ENCODE results near the gene AQP6. TPM values are rescaled to one million over a fixed set of nuclear protein-coding genes. Genes with fewer than 3 reads are reported as not detected.

The AQP6 gene
- total and polyA plus RNA-seq, 2 experiments from 2014 or later: 0.23 TPM; not detected in 1

DNA sequence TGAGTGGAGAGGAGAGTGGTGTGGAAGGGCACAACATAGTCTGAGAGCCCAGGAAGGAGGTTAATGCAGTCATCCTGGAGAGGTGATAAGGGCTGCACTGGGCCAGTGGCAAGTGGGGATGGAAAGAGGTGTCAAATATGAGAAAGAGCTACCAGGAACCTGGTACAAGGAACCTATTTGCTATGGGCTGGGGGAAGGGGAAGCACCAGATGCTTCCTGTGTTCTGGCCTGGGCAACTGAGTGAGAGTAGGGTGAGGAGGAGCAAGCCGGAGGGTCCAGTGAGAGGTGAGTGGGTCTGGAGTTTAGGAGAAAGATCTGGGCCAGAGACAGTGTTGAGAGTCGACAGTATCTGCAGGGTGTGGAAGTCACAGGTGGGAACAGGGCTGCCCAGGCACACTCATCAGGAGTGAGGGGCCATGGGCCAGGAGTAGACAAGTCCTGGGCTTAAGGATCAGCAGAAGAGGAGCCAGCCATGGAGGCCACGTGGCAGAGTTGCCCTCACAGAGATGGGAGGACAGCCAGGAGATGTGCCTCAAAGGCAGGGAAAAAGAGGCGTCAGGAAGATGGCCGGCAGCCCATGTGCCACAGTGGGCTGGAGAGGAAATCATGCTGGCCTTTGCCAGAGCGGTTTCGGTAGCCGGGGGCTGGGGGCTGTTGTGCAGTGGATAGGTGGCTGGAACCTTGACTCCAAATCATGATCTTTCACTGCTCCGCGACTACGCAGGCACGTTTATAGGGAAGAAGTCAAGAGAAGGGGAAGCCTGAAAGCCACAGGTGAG, 2.9 kb upstream of the AQP6 start:
- H3K9me3 ChIP-seq (ENCODE audit: low read depth): no peaks in the 10 kb centered on the region
- 91% methylated on average over 12 of the region's 12 CpGs for WGBS (ENCODE audit: low lambda C conversion rate, missing lambda C conversion rate)
- no peaks in the 10 kb centered on the region for H3K9me2 ChIP-seq (replicated peaks; ENCODE audit: insufficient read depth)
- no peaks in the 10 kb centered on the region for H4K20me1 ChIP-seq (ENCODE audit: insufficient read depth, poor library complexity, severe bottlenecking)
- TF ChIP-seq EZH2 (IDR thresholded peaks at IDR 0.05; ENCODE audit: borderline replicate concordance) (no peak), EZH2phosphoT487 (IDR thresholded peaks at IDR 0.05; ENCODE audit: low read depth, severe bottlenecking, unreplicated experiment) (no peak)
- TF ChIP-seq, protein P1, sequence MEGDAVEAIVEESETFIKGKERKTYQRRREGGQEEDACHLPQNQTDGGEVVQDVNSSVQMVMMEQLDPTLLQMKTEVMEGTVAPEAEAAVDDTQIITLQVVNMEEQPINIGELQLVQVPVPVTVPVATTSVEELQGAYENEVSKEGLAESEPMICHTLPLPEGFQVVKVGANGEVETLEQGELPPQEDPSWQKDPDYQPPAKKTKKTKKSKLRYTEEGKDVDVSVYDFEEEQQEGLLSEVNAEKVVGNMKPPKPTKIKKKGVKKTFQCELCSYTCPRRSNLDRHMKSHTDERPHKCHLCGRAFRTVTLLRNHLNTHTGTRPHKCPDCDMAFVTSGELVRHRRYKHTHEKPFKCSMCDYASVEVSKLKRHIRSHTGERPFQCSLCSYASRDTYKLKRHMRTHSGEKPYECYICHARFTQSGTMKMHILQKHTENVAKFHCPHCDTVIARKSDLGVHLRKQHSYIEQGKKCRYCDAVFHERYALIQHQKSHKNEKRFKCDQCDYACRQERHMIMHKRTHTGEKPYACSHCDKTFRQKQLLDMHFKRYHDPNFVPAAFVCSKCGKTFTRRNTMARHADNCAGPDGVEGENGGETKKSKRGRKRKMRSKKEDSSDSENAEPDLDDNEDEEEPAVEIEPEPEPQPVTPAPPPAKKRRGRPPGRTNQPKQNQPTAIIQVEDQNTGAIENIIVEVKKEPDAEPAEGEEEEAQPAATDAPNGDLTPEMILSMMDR (IDR thresholded peaks at IDR 0.05; ENCODE audit: poor library complexity): no peak
- peaks cover 7% of the 10 kb centered on the region for H3K4me1 ChIP-seq (ENCODE audit: insufficient read depth)
- H3K27me3 ChIP-seq: peaks cover 17% of the 10 kb centered on the region
- no peaks in the 10 kb centered on the region for H3K36me3 ChIP-seq (replicated peaks; ENCODE audit: insufficient read depth, low read depth)
- DNase-seq (ENCODE audit: low spot score): no peak
- H3K27ac ChIP-seq: no peak overlapping the region
- no peak overlapping the region for H2AFZ ChIP-seq
- no peak overlapping the region for H3K4me3 ChIP-seq
- no peaks in the 10 kb centered on the region for H3K79me2 ChIP-seq
- no peak overlapping the region for H3K4me2 ChIP-seq

DNA sequence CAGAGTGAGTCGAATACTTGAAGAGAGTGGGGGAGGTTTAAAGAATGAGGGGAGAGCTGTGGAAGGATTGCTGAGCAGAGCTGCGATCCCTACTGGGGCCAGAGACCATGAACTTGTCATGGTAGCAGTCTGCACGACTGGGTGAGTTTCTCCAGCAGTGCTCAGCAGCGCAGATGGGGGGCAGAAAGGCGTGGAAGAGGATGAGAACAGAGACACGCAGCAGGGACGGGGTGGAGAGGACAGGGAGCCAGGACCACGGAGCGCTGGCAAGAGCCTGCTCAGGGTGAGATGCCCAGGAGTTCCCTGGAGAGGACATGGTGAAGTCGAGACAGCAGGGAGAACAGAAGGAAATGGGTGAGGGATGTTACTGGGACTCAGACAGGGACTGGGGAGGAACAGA, 2.1 kb upstream of the AQP6 start:
- WGBS (ENCODE audit: low lambda C conversion rate, missing lambda C conversion rate): 77% methylated on average over 10 of the region's 10 CpGs

DNA sequence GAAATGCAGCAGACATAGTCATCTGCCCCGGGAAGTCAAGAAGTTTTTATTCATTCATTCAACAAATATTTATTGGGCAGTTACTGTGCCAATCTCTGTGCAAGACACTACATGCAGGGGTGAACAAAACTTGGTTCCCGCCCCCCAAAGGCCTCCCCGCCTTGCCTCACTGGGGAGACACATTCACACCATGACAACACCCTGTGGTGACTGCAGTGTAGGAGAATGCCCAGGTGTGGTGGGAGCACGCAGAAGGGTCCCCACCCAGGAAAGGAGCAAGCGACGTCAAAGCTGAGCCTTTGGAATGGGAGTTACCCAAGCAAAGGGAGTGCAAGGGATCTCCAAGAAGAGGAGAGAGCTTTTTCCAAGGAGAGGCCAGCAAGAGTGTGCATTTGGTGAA, 1.6 kb upstream of the AQP6 start:
- Histone ChIP-seq H3K27ac (no peak overlapping the region), H2AFZ (no peak overlapping the region), H3K9me3 (ENCODE audit: low read depth) (no peaks in the 10 kb centered on the region), H3K36me3 (replicated peaks; ENCODE audit: insufficient read depth, low read depth) (no peaks in the 10 kb centered on the region), H3K4me2 (no peak overlapping the region), H4K20me1 (ENCODE audit: insufficient read depth, poor library complexity, severe bottlenecking) (no peaks in the 10 kb centered on the region), H3K4me3 (no peak overlapping the region), H3K27me3 (peaks cover 10% of the 10 kb centered on the region), H3K79me2 (no peaks in the 10 kb centered on the region), H3K4me1 (ENCODE audit: insufficient read depth) (peaks cover 7% of the 10 kb centered on the region), H3K9me2 (replicated peaks; ENCODE audit: insufficient read depth) (no peaks in the 10 kb centered on the region)
- TF ChIP-seq, protein P1 (IDR thresholded peaks at IDR 0.05; ENCODE audit: poor library complexity): no peak
- TF ChIP-seq EZH2 (IDR thresholded peaks at IDR 0.05; ENCODE audit: borderline replicate concordance): no peak
- TF ChIP-seq EZH2phosphoT487 (IDR thresholded peaks at IDR 0.05; ENCODE audit: low read depth, severe bottlenecking, unreplicated experiment): no peak
- DNase-seq (ENCODE audit: low spot score): no peak
- WGBS (ENCODE audit: low lambda C conversion rate, missing lambda C conversion rate): 78% methylated on average over 6 of the region's 6 CpGs

More for the DNA sequence above, 2.1 kb upstream of the AQP6 start:
- Histone ChIP-seq H2AFZ (no peak overlapping the region), H3K27me3 (peaks cover 10% of the 10 kb centered on the region), H3K4me1 (ENCODE audit: insufficient read depth) (peaks cover 7% of the 10 kb centered on the region), H4K20me1 (ENCODE audit: insufficient read depth, poor library complexity, severe bottlenecking) (no peaks in the 10 kb centered on the region), H3K4me2 (no peak overlapping the region), H3K79me2 (no peaks in the 10 kb centered on the region), H3K36me3 (replicated peaks; ENCODE audit: insufficient read depth, low read depth) (no peaks in the 10 kb centered on the region), H3K9me3 (ENCODE audit: low read depth) (no peaks in the 10 kb centered on the region), H3K9me2 (replicated peaks; ENCODE audit: insufficient read depth) (no peaks in the 10 kb centered on the region), H3K4me3 (no peak overlapping the region), H3K27ac (no peak overlapping the region)
- TF ChIP-seq, protein P1 (IDR thresholded peaks at IDR 0.05; ENCODE audit: poor library complexity): no peak
- TF ChIP-seq EZH2phosphoT487 (IDR thresholded peaks at IDR 0.05; ENCODE audit: low read depth, severe bottlenecking, unreplicated experiment): no peak
- no peak for TF ChIP-seq EZH2 (IDR thresholded peaks at IDR 0.05; ENCODE audit: borderline replicate concordance)
- no peak for DNase-seq (ENCODE audit: low spot score)

Data from hepatocyte (in vitro differentiated cells).